ENCODE results near the gene TMED4.
"Not testable (repeated sequence)": the region's sequence is repeated elsewhere in the genome, so short reads cannot be mapped to it uniquely, and the experiment has no call there.

TMED4 gene

GRCh38 chr7:44607141-44608068 is 25.4 kb upstream of the TMED4 start:
- DNase-seq = no peak

GRCh38 chr7:44606341-44607140 is 24.5 kb upstream of the TMED4 start, which contains the start of gene OGDH:
Gene OGDH, plus strand, starts transcription at chr7:44606627. Its CDS starts 17,717 bp downstream, at chr7:44624344.
- peak; percentile 99 for DNase-seq

GRCh38 chr7:44604941-44605340 is 22.9 kb upstream of the TMED4 start:
- DNase-seq = no peak

- no peak for DNase-seq
These were observed 21.2 kb upstream of the TMED4 start for GRCh38 chr7:44603193-44603592.

- DNase-seq = no peak
These were observed 20.5 kb upstream of the TMED4 start for GRCh38 chr7:44602576-44602910.

GRCh38 chr7:44599222-44599621 is 17.2 kb upstream of the TMED4 start:
- DNase-seq = no peak

- not testable (repeated sequence) for DNase-seq
These were observed 15.2 kb upstream of the TMED4 start for GRCh38 chr7:44597181-44597580.

- no peak for DNase-seq
These were observed 14.1 kb upstream of the TMED4 start for GRCh38 chr7:44595934-44596635.

GRCh38 chr7:44590910-44591309 is 8.9 kb upstream of the TMED4 start:
- DNase-seq = no peak

- no peak for DNase-seq
These were observed 6.0 kb upstream of the TMED4 start for GRCh38 chr7:44587843-44588711.

- no peak for DNase-seq
These were observed 1.3 kb upstream of the TMED4 start for GRCh38 chr7:44583146-44583865.

GRCh38 chr7:44580945-44581878 is 819 bp downstream of the TMED4 start:
- DNase-seq = no peak

GRCh38 chr7:44576228-44576627 is 5.8 kb downstream of the TMED4 start:
- DNase-seq = no peak

- no peak for DNase-seq
These were observed 7.0 kb downstream of the TMED4 start for GRCh38 chr7:44575054-44575453.

- DNase-seq = no peak
These were observed 7.7 kb downstream of the TMED4 start for GRCh38 chr7:44574287-44574872.

- peak; percentile 78 for DNase-seq
These were observed 8.4 kb downstream of the TMED4 start, which contains the start of gene DDX56 for GRCh38 chr7:44573464-44574286. Gene DDX56, minus strand, starts transcription at chr7:44573908. Its CDS starts 13 bp downstream, at chr7:44573895.

- no peak for DNase-seq
These were observed 9.3 kb downstream of the TMED4 start for GRCh38 chr7:44572771-44573170.

- DNase-seq = no peak
These were observed 12.1 kb downstream of the TMED4 start for GRCh38 chr7:44569959-44570358.

All from GOT3 (cell line).